Progenitor cell of endocrine pancreas (in vitro differentiated cells): Measurements from ENCODE around the gene UTP25. TPM values are rescaled to one million over a fixed set of nuclear protein-coding genes. Genes with fewer than 3 reads are reported as not detected.

ENCODE experiments used
- DNase-seq: peaks from one replicate; pipeline ENCODE4 v3.0.0; 2021; ENCODE audit warnings: low spot score; ENCODE audit not compliant: unreplicated experiment
- H3K27ac Mint-ChIP-seq: 2 replicates; pipeline ENCODE4 v1.8.0; 2021; ENCODE audit warnings: mild to moderate bottlenecking, moderate library complexity, mixed read lengths
- H3K27me3 Mint-ChIP-seq: 2 replicates; pipeline ENCODE4 v1.8.0; 2021; ENCODE audit warnings: mixed read lengths
- H3K36me3 Mint-ChIP-seq: 2 replicates; pipeline ENCODE4 v1.8.0; 2022; ENCODE audit warnings: mixed read lengths; ENCODE audit not compliant: insufficient read depth
- H3K4me1 Mint-ChIP-seq: 2 replicates; pipeline ENCODE4 v1.8.0; 2021; ENCODE audit warnings: low read depth, mixed read lengths
- H3K4me3 Mint-ChIP-seq: 2 replicates; pipeline ENCODE4 v1.8.0; 2021; ENCODE audit warnings: low read depth, mild to moderate bottlenecking, moderate library complexity, mixed read lengths
- H3K9me3 Mint-ChIP-seq: 2 replicates; pipeline ENCODE4 v1.8.0; 2021; ENCODE audit warnings: low read depth, mixed read lengths
- total RNA-seq: library from RNA; stranded (reverse); gene quantifications from 2 replicates; pipeline ENCODE4 v1.2.1, GENCODE V29; 2021
- TF ChIP-seq, protein P1 (sequence below): fragments of 200-600 bp; sonication (generic); IDR thresholded peaks from one replicate; pipeline ENCODE4 v1.5.0; 2021; ENCODE audit warnings: antibody characterized with exemption, mild to moderate bottlenecking; ENCODE audit not compliant: unreplicated experiment

The UTP25 gene
- total RNA-seq, 1 donor from 2014 or later: 7.8 TPM

DNA sequence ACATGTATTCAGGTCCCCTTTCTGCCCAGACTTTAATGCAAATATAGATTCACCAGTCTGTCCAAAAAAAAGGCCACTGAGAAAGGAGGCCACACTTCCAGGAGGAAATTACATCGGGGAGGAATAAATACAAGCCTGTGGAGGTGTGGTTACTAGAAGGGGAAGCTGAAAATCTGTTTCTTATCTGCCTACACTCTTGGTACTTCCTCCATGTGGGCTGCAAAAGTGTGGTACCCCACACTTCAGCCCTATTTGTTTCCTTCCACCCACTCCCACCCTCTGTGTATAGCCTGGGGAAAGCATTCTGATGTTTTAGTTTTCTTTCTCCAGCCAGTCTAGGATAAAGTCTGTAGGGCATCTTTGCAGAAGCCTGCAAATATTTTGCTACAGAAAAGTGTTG is 38.4 kb downstream of the UTP25 start:
- Mint-ChIP-seq H3K4me1 (peaks cover 1% of the 10 kb centered on the region), H3K36me3 (no peaks in the 10 kb centered on the region), H3K27me3 (peaks cover 25% of the 10 kb centered on the region), H3K27ac (no peak overlapping the region), H3K9me3 (peaks cover 7% of the 10 kb centered on the region), H3K4me3 (no peak overlapping the region)
- DNase-seq: no peak
- TF ChIP-seq, protein P1, sequence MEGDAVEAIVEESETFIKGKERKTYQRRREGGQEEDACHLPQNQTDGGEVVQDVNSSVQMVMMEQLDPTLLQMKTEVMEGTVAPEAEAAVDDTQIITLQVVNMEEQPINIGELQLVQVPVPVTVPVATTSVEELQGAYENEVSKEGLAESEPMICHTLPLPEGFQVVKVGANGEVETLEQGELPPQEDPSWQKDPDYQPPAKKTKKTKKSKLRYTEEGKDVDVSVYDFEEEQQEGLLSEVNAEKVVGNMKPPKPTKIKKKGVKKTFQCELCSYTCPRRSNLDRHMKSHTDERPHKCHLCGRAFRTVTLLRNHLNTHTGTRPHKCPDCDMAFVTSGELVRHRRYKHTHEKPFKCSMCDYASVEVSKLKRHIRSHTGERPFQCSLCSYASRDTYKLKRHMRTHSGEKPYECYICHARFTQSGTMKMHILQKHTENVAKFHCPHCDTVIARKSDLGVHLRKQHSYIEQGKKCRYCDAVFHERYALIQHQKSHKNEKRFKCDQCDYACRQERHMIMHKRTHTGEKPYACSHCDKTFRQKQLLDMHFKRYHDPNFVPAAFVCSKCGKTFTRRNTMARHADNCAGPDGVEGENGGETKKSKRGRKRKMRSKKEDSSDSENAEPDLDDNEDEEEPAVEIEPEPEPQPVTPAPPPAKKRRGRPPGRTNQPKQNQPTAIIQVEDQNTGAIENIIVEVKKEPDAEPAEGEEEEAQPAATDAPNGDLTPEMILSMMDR: no peak

DNA sequence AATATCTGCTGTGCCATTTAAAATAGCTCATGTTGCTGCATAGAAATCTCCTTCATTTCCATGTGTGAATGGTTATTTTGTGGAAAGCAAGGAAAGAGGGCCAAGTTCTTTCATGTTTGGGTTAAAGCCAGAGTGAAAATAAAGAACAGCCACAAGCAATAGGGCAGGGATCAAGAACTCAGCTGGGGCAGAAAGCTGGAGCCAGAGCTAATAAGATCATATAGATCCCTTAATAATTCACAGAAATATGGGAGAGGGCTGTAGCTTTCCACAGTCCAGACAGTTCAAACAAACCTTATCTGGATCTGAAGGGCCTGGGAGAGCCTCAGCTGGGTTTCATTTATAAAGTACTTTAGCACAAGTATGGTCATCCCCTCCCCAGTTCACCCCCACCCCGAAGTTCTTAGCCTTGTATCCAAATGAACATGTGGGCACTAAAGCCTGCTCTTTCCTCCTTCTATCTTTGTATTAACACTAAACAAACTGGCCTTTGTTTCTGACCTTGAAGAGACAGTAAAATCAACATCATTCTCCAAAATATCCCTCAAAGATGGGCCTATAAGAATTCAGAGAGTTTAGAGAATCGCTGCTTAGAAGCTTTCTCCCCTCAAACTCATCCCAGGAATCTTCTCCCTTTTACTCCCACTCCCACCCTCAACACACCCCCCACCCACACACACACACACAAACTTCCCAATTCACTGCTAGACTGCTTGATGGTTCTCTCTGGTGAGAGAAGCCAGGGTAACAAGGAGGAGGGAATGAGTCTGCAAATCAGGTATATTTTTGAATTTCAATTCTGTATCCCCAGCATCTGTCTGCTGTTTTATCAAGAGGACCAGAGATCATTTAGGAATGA is 41.7 kb downstream of the UTP25 start:
- H3K27ac Mint-ChIP-seq: no peak overlapping the region
- H3K9me3 Mint-ChIP-seq: peaks cover 7% of the 10 kb centered on the region
- no peaks in the 10 kb centered on the region for H3K27me3 Mint-ChIP-seq
- no peak overlapping the region for H3K4me3 Mint-ChIP-seq
- peaks cover 1% of the 10 kb centered on the region for H3K4me1 Mint-ChIP-seq
- no peaks in the 10 kb centered on the region for H3K36me3 Mint-ChIP-seq
- DNase-seq: no peak
- TF ChIP-seq, protein P1: no peak

DNA sequence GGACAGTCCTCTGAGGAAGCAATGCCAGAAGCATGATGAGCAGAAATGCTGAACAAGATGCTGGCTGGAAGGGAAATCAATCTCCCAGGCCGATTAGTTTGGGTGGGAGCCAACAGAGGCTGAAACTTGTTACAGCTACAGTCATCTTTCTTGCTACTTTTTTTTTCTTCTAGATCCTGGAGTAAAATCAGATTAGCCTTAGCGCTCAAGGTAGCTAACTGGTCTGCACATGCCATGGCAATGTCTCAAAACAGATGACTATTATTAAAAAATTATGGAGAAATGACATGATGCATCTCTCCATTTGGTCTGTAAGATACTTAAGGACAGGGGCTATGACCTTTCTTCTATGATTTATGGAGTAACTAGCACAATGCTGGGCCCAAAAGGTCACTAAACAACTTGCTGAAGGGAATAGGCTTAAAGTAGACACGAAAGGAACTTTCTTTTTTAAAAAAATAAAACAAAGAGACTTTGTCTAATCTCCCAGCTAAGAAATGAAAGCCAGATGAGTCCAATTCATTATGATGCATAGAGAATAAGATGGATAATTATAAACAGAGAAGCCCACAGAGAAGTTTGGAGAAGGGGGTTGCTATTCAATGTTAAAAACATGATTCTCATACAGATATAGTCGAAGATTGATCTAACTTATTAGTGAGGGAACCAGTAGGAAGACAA is 42.5 kb downstream of the UTP25 start:
- no peak for DNase-seq
- H3K27ac Mint-ChIP-seq: no peak overlapping the region
- peaks cover 1% of the 10 kb centered on the region for H3K4me1 Mint-ChIP-seq
- H3K4me3 Mint-ChIP-seq: no peak overlapping the region
- no peaks in the 10 kb centered on the region for H3K27me3 Mint-ChIP-seq
- no peaks in the 10 kb centered on the region for H3K36me3 Mint-ChIP-seq
- peaks cover 7% of the 10 kb centered on the region for H3K9me3 Mint-ChIP-seq
- TF ChIP-seq, protein P1: no peak

GRCh38 chr1:209871006-209871405 is 43.2 kb downstream of the UTP25 start:
- DNase-seq: no peak
- Mint-ChIP-seq H3K9me3 (peaks cover 7% of the 10 kb centered on the region), H3K27ac (no peak overlapping the region), H3K27me3 (no peaks in the 10 kb centered on the region), H3K36me3 (no peaks in the 10 kb centered on the region), H3K4me3 (no peak overlapping the region), H3K4me1 (peaks cover 1% of the 10 kb centered on the region)
- TF ChIP-seq, protein P1: no peak

DNA sequence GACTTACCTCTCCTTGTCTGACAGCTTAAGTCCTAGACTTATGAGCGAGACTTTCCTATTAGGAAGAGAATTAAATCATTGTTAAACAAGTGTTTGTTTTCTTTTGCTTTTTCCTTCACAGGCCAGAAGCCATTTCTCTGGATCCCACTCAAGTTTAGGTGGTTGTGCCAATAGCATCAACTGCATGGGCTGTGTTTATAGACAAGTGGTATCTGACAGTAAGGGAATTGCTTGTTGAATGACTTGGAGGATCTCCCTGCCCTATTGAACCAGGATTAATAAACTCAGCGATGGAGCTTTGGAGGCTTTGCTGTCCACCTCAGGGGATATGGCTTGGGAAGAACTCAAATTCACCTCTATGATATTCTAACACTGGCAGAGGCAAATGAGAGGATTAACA is 43.7 kb downstream of the UTP25 start:
- Mint-ChIP-seq H3K4me1 (peaks cover 1% of the 10 kb centered on the region), H3K4me3 (no peak overlapping the region), H3K36me3 (no peaks in the 10 kb centered on the region), H3K9me3 (peaks cover 7% of the 10 kb centered on the region), H3K27ac (no peak overlapping the region), H3K27me3 (no peaks in the 10 kb centered on the region)
- TF ChIP-seq, protein P1: no peak
- no peak for DNase-seq
